ENCODE measurements around the gene ILDR2. TPM values are rescaled to one million over a fixed set of nuclear protein-coding genes. Genes with fewer than 3 reads are reported as not detected.

Gene ILDR2
- polyA plus RNA-seq, 1 of the 3 experiments (the other 2 are of a cell fraction) = 0.05 TPM

GRCh38 chr1:166924823-166925541, 50.4 kb downstream of the ILDR2 start:
- no peak overlapping the region for H3K9ac ChIP-seq
- WGBS (ENCODE audit: low lambda C conversion rate) = 41% methylated on average over 3 of the region's 3 CpGs
- no peak for TF ChIP-seq SMC3 (IDR thresholded peaks at IDR 0.05; ENCODE audit: low read depth, low read length)
- no peak for TF ChIP-seq RCOR1 (IDR thresholded peaks at IDR 0.05; ENCODE audit: low read length)
- TF ChIP-seq ELF1 (IDR thresholded peaks at IDR 0.05) = no peak
- no peak for TF ChIP-seq TAF1 (IDR thresholded peaks at IDR 0.05; ENCODE audit: borderline replicate concordance, low read depth, low read length)
- no peak for TF ChIP-seq TEAD4 (IDR thresholded peaks at IDR 0.05; ENCODE audit: borderline replicate concordance, insufficient read depth)
- no peak for TF ChIP-seq EP300 (IDR thresholded peaks at IDR 0.05; ENCODE audit: borderline replicate concordance in 1 of 2, low read depth in 1 of 2, low read length in 1 of 2)
- no peak for TF ChIP-seq POLR2AphosphoS5 (IDR thresholded peaks at IDR 0.05; ENCODE audit: low read depth, low read length)
- no peaks in the 10 kb centered on the region for H3K9me3 ChIP-seq
- no peak overlapping the region for H2AFZ ChIP-seq (ENCODE audit: low read depth)
- CTCF ChIA-PET = interaction anchor here (0.7 to 8.1 kb wide), 5 partner anchors 14 to 134 kb away, joined by 3 to 45 read pairs (median 6); no protein-coding TSS in a partner anchor
- no peak overlapping the region for H3K27ac ChIP-seq (ENCODE audit: low read depth in 2 of 2, low read length in 1 of 2)
- no peaks in the 10 kb centered on the region for H3F3A ChIP-seq (replicated peaks; ENCODE audit: insufficient read depth)
- H3K9me2 ChIP-seq = no peaks in the 10 kb centered on the region
- no peak overlapping the region for H3K4me3 ChIP-seq (ENCODE audit: low read depth in 2 of 2, low read length in 1 of 2)
- no peaks in the 10 kb centered on the region for H4K20me1 ChIP-seq (ENCODE audit: insufficient read depth)
- DNase-seq = no peak
- no peaks in the 10 kb centered on the region for H3K36me3 ChIP-seq (replicated peaks in 1 of 2; ENCODE audit: control insufficient read depth in 1 of 2, insufficient read depth in 2 of 2, low read length in 1 of 2)
- peaks cover 22% of the 10 kb centered on the region for H3K27me3 ChIP-seq (ENCODE audit: insufficient read depth)
- H3K4me2 ChIP-seq = no peak overlapping the region
- no peaks in the 10 kb centered on the region for H3K79me2 ChIP-seq (ENCODE audit: insufficient read depth)
- no peaks in the 10 kb centered on the region; a peak in 1 of 4 replicates for H3K4me1 ChIP-seq (ENCODE audit: control insufficient read depth in 1 of 2, insufficient read depth in 2 of 2, low read depth in 1 of 2, low read length in 1 of 2)
- POLR2A ChIA-PET = no interaction called here

- CTCF ChIA-PET = interaction anchor here (3.8 to 22.1 kb wide), 2 partner anchors 11 to 137 kb away, joined by 36 to 769 read pairs; no protein-coding TSS in a partner anchor
- WGBS (ENCODE audit: low lambda C conversion rate) = 15% methylated on average over 30 of the region's 113 CpGs
- DNase-seq = peak; percentile 47
Observed at GRCh38 chr1:166920561-166921475, 54.5 kb downstream of the ILDR2 start.

More at GRCh38 chr1:166920561-166921475, 54.5 kb downstream of the ILDR2 start:
- H3K4me1 ChIP-seq (ENCODE audit: control insufficient read depth in 1 of 2, insufficient read depth in 2 of 2, low read depth in 1 of 2, low read length in 1 of 2) = no peaks in the 10 kb centered on the region; a peak in 1 of 4 replicates
- H2AFZ ChIP-seq (ENCODE audit: low read depth) = no peak overlapping the region
- POLR2A ChIA-PET = no interaction called here
- no peak overlapping the region for H3K9ac ChIP-seq
- no peak overlapping the region for H3K4me2 ChIP-seq
- H3K9me2 ChIP-seq = no peaks in the 10 kb centered on the region
- H3K4me3 ChIP-seq (ENCODE audit: low read depth in 2 of 2, low read length in 1 of 2) = no peak overlapping the region
- no peak overlapping the region for H3K27ac ChIP-seq (ENCODE audit: low read depth in 2 of 2, low read length in 1 of 2)
- no peaks in the 10 kb centered on the region for H4K20me1 ChIP-seq (ENCODE audit: insufficient read depth)
- no peaks in the 10 kb centered on the region for H3K79me2 ChIP-seq (ENCODE audit: insufficient read depth)
- no peaks in the 10 kb centered on the region for H3K36me3 ChIP-seq (replicated peaks in 1 of 2; ENCODE audit: control insufficient read depth in 1 of 2, insufficient read depth in 2 of 2, low read length in 1 of 2)
- TF ChIP-seq ELF1 (IDR thresholded peaks at IDR 0.05) (no peak), RXRA (IDR thresholded peaks at IDR 0.05; ENCODE audit: borderline replicate concordance, low read depth) (no peak), EZH2phosphoT487 (IDR thresholded peaks at IDR 0.05; ENCODE audit: borderline replicate concordance, low read depth) (no peak), SMC3 (IDR thresholded peaks at IDR 0.05; ENCODE audit: low read depth, low read length) (no peak), FOSL2 (IDR thresholded peaks at IDR 0.05; ENCODE audit: borderline replicate concordance, low read depth) (no peak), NRF1 (IDR thresholded peaks at IDR 0.05; ENCODE audit: low read depth, low read length) (no peak), YY1 (IDR thresholded peaks at IDR 0.05; ENCODE audit: low read depth) (no peak), FOXM1 (IDR thresholded peaks at IDR 0.05; ENCODE audit: low read depth) (no peak), RAD21 (IDR thresholded peaks at IDR 0.05; ENCODE audit: low read length) (no peak), RCOR1 (IDR thresholded peaks at IDR 0.05; ENCODE audit: low read length) (no peak)
- TF ChIP-seq, protein P1, sequence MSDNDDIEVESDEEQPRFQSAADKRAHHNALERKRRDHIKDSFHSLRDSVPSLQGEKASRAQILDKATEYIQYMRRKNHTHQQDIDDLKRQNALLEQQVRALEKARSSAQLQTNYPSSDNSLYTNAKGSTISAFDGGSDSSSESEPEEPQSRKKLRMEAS (IDR thresholded peaks at IDR 0.05; ENCODE audit: low read depth) = no peak
- TF ChIP-seq, protein P2, sequence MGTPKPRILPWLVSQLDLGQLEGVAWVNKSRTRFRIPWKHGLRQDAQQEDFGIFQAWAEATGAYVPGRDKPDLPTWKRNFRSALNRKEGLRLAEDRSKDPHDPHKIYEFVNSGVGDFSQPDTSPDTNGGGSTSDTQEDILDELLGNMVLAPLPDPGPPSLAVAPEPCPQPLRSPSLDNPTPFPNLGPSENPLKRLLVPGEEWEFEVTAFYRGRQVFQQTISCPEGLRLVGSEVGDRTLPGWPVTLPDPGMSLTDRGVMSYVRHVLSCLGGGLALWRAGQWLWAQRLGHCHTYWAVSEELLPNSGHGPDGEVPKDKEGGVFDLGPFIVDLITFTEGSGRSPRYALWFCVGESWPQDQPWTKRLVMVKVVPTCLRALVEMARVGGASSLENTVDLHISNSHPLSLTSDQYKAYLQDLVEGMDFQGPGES (IDR thresholded peaks at IDR 0.05; ENCODE audit: low read depth, low read length) = no peak
- TF ChIP-seq, protein P3, sequence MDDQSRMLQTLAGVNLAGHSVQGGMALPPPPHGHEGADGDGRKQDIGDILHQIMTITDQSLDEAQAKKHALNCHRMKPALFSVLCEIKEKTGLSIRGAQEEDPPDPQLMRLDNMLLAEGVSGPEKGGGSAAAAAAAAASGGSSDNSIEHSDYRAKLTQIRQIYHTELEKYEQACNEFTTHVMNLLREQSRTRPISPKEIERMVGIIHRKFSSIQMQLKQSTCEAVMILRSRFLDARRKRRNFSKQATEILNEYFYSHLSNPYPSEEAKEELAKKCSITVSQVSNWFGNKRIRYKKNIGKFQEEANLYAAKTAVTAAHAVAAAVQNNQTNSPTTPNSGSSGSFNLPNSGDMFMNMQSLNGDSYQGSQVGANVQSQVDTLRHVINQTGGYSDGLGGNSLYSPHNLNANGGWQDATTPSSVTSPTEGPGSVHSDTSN (IDR thresholded peaks at IDR 0.05) = no peak
- no peaks in the 10 kb centered on the region for H3K9me3 ChIP-seq
- H3K27me3 ChIP-seq (ENCODE audit: insufficient read depth) = peaks cover 44% of the 10 kb centered on the region
- no peaks in the 10 kb centered on the region for H3F3A ChIP-seq (replicated peaks; ENCODE audit: insufficient read depth)
